DMS53 treated with DMSO at 0.1 percent for 48 hours (cell line): Measurements from ENCODE around the gene ETV6.

Experiments
- DNase-seq: peaks from one replicate; lab custom pipeline; 2025; ENCODE audit not compliant: unreplicated experiment; lab: John Stamatoyannopoulos, UW

The ETV6 gene

GRCh38 chr12:11771356-11771755 is 121.9 kb downstream of the ETV6 start:
- no peak for DNase-seq

DNA sequence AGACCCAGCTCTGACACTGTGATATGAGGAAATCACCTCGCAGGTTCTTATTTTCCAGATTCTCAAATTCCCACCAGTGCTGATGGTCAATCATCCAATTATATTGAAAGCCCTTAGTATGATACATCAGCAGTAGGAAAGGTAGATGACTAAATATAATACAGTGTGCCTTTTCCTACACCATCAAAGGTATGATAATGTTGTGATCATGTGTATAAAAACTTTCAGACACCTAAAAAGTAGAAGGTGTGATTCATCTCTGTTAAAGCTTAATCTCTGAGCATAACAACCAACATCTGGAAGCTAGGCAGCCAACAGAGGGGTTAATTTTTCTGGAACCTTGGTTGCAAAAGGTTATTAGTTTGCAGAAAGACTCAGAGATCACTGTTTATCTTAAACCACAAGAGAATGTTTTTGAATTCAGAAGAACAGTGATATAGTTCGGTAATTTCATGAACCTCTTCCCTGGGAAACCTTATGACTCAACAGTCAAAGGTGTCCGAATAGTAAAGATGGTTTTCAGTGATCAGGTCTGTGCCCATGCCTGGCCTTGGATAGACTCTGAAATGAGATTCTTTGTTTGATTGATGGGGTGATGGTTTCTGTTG is 122.5 kb downstream of the ETV6 start:
- DNase-seq = no peak

GRCh38 chr12:11773889-11774677 is 124.6 kb downstream of the ETV6 start:
- DNase-seq = no peak

DNA sequence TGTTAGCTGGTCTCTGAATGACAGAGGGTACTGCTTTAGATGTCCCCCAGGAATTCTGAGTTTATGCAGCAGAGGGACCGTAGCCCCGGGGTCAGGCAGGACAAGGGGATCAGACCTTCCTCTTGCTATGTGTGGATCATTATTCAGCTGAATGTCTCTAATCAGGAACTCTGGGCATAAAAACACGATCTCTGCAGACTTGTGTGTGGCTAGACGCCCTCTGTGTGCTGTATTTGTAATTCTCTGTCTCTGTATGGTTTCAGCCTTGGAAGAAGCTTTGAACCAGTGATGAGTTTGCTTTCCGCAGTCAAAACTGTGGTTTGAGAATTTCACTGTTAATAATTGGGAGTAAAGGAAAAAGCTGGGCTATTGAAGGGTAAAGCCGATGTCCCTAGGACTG is 125.3 kb downstream of the ETV6 start:
- DNase-seq = no peak

DNA sequence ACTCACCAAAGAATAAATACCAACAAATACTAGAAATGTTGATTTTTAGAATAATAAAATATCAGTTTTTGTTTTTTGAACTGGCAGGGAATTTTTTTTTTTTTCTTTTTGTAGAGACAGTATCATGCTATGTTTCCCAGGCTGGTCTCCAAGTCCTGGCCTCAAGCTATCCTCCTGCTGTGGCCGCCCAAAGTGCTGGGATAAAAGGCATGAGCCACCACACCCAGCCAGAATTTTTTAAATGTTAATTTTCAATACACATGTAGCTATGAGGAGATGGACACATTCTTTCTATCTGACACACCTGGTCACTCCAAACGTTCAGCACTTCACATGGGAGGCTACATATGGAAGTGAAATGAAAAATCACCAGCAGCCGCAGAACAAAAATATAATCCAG is 126.8 kb downstream of the ETV6 start:
- no peak for DNase-seq

DNA sequence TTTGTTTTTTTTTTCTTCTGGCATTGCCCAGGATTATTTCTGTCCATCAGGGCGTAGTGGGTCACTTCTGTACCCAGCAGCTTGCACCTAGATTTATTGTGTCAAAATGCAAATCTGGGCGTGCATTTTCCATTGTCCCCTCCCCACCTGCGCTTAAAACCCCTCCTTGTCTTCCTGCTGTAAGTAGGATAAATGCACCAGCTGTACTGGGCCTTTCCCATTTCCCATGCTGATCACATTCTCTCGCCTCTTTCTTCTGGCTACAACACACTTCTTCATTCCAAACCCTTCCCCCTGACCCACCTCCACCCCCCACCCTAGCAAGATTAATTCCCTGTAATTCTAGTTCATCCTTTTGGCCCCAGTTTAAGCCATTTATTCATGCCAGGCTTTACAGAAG is 128.0 kb downstream of the ETV6 start:
- DNase-seq = no peak

DNA sequence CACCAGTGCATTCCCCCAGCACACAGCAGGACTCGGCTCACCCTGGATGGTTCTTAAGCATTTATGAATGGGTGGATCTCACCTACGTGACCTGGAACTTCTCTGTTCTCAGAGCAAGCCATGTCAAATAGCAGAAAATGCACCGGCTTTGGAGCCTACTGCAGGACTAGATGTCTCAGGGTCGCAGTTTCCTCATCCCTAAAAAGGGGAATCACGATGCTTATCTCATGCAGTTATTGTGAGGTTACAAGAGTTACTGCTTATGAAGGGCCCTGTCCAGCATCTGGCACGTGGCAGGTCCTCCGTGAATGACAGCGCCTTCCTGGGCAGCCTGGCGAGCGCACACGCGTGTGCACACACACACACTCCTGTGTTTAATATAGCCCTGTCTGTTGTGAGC is 128.5 kb downstream of the ETV6 start:
- DNase-seq = no peak

DNA sequence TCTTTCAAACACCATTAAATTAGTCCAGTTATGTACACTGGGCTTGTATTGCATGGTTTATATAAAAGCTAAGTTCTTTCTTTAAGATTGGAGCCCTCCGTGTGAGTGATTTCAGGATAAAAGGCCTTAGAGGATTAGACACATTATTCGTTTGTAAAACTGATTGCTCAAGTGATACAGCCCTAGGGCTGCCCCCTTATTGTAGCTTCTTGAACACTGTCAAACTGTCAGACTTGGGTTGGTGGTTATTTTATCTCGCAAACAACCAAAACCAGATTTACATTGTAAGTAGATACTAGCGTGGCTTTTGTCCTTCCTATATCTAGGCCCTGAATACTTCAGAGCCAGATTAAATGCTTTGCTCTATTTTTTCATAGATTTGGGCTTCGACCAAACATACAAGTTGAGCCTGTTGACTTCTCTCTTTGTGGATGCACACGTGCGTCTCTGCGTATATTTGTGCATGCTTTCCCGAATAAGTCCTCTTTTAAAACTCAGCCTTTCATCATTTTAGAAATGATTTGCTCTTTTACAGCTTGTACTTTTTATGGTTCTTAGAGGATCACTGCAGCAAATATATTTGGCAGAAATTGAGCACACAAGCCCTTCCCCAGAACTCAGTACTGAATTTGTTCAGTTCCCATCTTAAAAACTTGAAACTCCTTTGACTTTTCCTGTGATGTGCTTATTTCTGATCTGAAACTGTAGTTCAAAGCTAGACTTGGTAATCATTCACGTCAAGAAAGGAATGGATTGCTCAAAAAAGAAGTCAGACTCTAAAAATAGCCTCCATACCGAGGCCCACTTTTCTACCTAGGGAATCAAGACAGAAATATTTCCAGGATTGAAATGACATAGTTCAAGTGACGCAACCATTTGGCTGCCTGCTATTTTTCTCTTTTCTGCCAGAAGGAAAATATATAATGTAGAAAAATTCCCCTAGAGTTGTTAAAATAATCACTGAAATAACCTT is 129.5 kb downstream of the ETV6 start:
- DNase-seq = no peak

- DNase-seq = no peak
These were observed 131.1 kb downstream of the ETV6 start for GRCh38 chr12:11780521-11781101.

DNA sequence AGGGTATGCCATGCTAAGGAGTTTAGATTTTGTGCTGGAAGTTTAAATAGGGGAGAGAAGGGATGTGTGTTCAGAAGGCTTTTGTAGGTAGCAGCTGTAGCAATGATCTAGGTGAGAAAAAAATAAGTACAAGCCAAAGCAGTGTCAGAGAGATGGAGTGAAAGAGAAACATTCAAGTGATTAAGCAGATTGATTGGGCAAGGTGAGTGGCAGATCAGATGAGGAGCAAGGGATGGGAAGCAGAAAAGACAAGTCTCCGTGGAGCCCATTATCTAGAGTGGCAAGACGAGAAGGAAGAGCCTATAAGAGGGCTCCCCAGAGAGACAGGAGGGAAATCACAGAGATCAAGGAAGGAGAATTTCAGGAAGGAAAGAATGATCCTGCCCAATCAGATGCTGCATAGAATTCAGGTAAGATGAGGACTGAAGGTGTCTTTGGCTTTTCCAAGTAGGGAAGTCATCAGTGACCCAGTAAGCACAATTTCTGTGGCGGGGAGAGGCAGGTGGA is 133.5 kb downstream of the ETV6 start:
- no peak for DNase-seq

DNA sequence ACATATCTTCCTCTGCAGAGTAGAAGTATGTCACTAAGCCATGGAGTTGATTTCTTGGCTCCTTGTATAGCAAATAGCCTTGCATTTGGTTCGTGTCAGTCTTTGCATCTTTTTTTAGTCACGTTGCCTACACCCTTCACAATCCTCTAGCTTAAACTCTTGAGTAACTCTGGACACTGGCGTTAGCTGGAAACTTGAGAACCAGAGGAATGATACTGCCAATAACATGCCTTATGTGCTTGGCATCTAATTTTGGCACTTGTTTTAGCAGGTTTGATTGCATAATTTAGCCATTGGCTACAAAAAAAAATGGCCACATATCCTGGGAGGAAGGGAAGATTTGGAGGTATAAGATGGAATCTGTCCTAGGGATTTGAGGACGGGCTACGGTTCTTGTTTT is 136.2 kb downstream of the ETV6 start:
- no peak for DNase-seq

GRCh38 chr12:11786638-11787365 is 137.3 kb downstream of the ETV6 start:
- DNase-seq = no peak

GRCh38 chr12:11787437-11787836 is 138.0 kb downstream of the ETV6 start:
- DNase-seq = no peak

DNA sequence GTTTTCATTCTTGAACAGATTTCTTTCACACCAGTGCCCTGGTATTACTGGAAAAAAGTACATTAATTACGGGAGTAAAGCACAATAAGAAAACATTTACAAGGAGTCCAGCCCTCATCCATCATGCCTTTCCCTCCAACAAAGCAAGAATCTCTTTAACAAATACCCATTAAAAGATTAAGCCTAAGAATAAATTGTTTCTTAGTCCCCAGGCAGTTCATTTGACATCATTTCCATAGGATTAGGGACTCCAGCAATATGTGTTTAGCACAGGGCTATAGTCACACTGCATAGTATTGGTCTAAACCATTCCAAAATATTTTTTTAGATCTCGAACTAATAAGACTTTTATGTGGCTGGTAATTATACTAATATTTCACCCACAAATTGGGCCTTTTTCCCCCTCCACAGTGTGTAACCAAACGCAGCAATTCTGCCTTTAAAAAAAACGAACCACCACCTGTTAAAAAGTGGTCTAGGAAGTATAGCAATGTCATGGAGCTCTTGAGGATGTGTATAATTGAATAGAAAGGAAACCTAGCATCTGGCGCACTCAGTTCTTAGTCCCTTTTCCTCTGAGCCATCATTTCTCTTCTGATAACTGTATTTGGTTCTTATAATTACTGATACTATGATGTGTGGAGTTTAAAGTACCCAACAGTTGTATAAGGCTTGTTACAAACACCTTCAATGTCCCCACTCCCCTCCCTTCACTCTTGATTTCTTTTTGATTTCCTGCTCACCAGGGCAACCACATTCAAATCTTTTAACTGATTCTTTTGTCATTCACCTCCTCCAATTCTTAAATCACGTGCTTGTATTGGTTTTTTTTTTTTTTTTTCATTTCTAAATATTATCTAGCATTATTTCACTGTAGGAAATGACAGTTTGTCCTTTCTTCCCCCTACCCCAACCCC is 138.7 kb downstream of the ETV6 start:
- DNase-seq = no peak

- DNase-seq = no peak
These were observed 144.6 kb downstream of the ETV6 start for GRCh38 chr12:11793921-11794710.

- DNase-seq = no peak
These were observed 145.3 kb downstream of the ETV6 start for GRCh38 chr12:11794751-11795150.

- no peak for DNase-seq
These were observed 145.9 kb downstream of the ETV6 start for GRCh38 chr12:11795192-11795912.

GRCh38 chr12:11795913-11796459 is 146.5 kb downstream of the ETV6 start:
- DNase-seq = peak; percentile 70
